Heart left ventricle (tissue), 13 donors: ENCODE results near the gene ARPC2.

Source experiments
- CTCF ChIP-seq, 12 donors: fragments of 200-600 bp; sonication (generic) in 4 of 12; IDR thresholded peaks; one replicate each; pipeline versions ENCODE4 v1.5.0 to v1.8.0; 2018 to 2022; ENCODE audit warnings: antibody characterized with exemption in 12 of 12, mild to moderate bottlenecking in 5 of 12
- POLR2A ChIP-seq, 2 donors: fragments of 450-650 bp; IDR thresholded peaks; one replicate each; pipeline ENCODE4 v1.6.1; 2017; ENCODE audit warnings: antibody characterized with exemption in 2 of 2, mild to moderate bottlenecking in 2 of 2, moderate library complexity in 2 of 2
- donor health status: ischemic (EF 13 %, LVEDD 7.1; RV severe dilation, severe dysfunction).
- donor health status: DM: no; HTN: yes; CAD: no.
- donor health status: DM: no; HTN: no; CAD: no.
- donor health status: ischemic (EF 25% LVEDD 6.9; RV normal size, moderate dysfunction).
- donor health status: ischemic (EF 25% LVEDD 5.7; RV mildly dilated, moderate dysfunction).
- donor health status: ischemic (EF 35%, LVEDD 5.7; RV mildly dilated, moderate dysfunction).
- donor health status: nonischemic (EF 11% LVEDD 7.7; RV severe dilation, severe dysfunction).
- donor health status: DM: yes; HTN: yes; CAD: no.
- donor health status: PGD.
- donor health status: ischemic (EF 29% LVEDD 5.4; RV normal size, mild dysfunction).
- donor health status: nonischemic (EF 23%, LVEDD 6.1; RV moderate dilation, normal function).

- TF ChIP-seq CTCF (IDR thresholded peaks at IDR 0.05) (no peak), POLR2A (IDR thresholded peaks at IDR 0.05) (no peak)
Measured at GRCh38 chr2:218282173-218282991, 65.4 kb downstream of the ARPC2 start.
